Measurements from ENCODE around the gene FRMD5. TPM values are rescaled to one million over a fixed set of nuclear protein-coding genes. Genes with fewer than 3 reads are reported as not detected.

FRMD5 gene
- total and polyA plus RNA-seq, 7 donors: 0.41 to 1.8 (median 0.92) TPM

DNA sequence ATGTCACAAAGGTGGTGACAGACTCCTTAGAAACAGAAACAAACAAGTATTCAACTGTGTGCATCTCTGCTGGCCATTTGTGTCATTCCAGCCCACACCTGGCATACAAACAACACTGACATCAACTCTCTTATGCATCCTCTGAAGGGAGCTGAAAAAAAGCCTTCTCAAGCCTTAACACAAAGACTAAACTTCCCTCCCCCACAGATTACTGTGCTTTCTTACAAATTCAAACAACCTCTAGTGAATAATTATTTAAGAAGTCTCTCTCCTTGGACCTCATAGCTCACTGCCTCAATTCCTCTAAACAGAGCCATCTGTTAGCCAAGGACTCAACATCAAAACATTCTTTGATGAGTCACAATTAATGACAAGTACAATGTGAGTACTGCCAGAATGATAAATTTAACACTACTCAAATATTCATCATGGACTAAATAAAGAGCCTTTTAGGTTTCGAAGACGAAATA lies 236.2 kb downstream of the FRMD5 start:
- H3K27ac ChIP-seq: no peak overlapping the region
- no peaks in the 10 kb centered on the region for H3K36me3 ChIP-seq
- no peak overlapping the region for H3K4me3 ChIP-seq
- intact Hi-C loops (cut with DNase I): no loop called here
- TF ChIP-seq EP300 (IDR thresholded peaks at IDR 0.05) (no peak), POLR2A (IDR thresholded peaks at IDR 0.05) (no peak), POLR2AphosphoS5 (IDR thresholded peaks at IDR 0.05) (no peak)
- TF ChIP-seq, protein P1, sequence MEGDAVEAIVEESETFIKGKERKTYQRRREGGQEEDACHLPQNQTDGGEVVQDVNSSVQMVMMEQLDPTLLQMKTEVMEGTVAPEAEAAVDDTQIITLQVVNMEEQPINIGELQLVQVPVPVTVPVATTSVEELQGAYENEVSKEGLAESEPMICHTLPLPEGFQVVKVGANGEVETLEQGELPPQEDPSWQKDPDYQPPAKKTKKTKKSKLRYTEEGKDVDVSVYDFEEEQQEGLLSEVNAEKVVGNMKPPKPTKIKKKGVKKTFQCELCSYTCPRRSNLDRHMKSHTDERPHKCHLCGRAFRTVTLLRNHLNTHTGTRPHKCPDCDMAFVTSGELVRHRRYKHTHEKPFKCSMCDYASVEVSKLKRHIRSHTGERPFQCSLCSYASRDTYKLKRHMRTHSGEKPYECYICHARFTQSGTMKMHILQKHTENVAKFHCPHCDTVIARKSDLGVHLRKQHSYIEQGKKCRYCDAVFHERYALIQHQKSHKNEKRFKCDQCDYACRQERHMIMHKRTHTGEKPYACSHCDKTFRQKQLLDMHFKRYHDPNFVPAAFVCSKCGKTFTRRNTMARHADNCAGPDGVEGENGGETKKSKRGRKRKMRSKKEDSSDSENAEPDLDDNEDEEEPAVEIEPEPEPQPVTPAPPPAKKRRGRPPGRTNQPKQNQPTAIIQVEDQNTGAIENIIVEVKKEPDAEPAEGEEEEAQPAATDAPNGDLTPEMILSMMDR (IDR thresholded peaks at IDR 0.05): no peak
- no peak for DNase-seq
- no peaks in the 10 kb centered on the region for H3K9me3 ChIP-seq
- H3K4me1 ChIP-seq: peaks cover 0 to 6% (median 0%) of the 10 kb centered on the region in 4 donors
- no peaks in the 10 kb centered on the region for H3K27me3 ChIP-seq
- WGBS, 2 donors: 74 to 88% methylated on average over 2 of the region's 2 CpGs

GRCh38 chr15:43957724-43958123 lies 237.3 kb downstream of the FRMD5 start:
- H3K4me1 ChIP-seq: peaks cover 0 to 6% (median 0%) of the 10 kb centered on the region in 4 donors
- intact Hi-C loops (cut with DNase I): no loop called here
- 89 to 90% methylated on average over 1 of the region's 1 CpG for WGBS, 2 donors
- no peaks in the 10 kb centered on the region for H3K27me3 ChIP-seq
- DNase-seq: no peak
- TF ChIP-seq, protein P1 (IDR thresholded peaks at IDR 0.05): no peak
- no peaks in the 10 kb centered on the region for H3K9me3 ChIP-seq
- H3K27ac ChIP-seq: no peak overlapping the region
- H3K4me3 ChIP-seq: no peak overlapping the region
- no peaks in the 10 kb centered on the region for H3K36me3 ChIP-seq

- Histone ChIP-seq H3K9me3 (no peaks in the 10 kb centered on the region), H3K4me3 (no peak overlapping the region), H3K4me1 (peaks cover 0 to 6% (median 0%) of the 10 kb centered on the region in 4 donors), H3K36me3 (no peaks in the 10 kb centered on the region), H3K27ac (no peak overlapping the region), H3K27me3 (no peaks in the 10 kb centered on the region)
- intact Hi-C loops (cut with DNase I): no loop called here
- no peak for DNase-seq
- 94 to 98% methylated on average over 1 of the region's 1 CpG for WGBS, 2 donors
- TF ChIP-seq, protein P1 (IDR thresholded peaks at IDR 0.05): no peak
- TF ChIP-seq EP300 (IDR thresholded peaks at IDR 0.05): no peak
- peak in 1 of 4 donors; percentile 16 for TF ChIP-seq POLR2AphosphoS5 (IDR thresholded peaks at IDR 0.05)
- TF ChIP-seq POLR2A (IDR thresholded peaks at IDR 0.05): no peak
Measured at GRCh38 chr15:43955140-43955539, 239.9 kb downstream of the FRMD5 start.

- Histone ChIP-seq H3K4me1 (peaks cover 0 to 6% (median 0%) of the 10 kb centered on the region in 4 donors), H3K9me3 (no peaks in the 10 kb centered on the region), H3K27ac (no peak overlapping the region), H3K36me3 (no peaks in the 10 kb centered on the region), H3K4me3 (no peak overlapping the region), H3K27me3 (no peaks in the 10 kb centered on the region)
- 85 to 88% methylated on average over 4 of the region's 4 CpGs for WGBS, 2 donors
- intact Hi-C loops (cut with DNase I): no loop called here
- TF ChIP-seq EP300 (IDR thresholded peaks at IDR 0.05): no peak
- no peak for DNase-seq
Measured at GRCh38 chr15:43954181-43954621, 240.9 kb downstream of the FRMD5 start.

GRCh38 chr15:43953402-43953801 lies 241.7 kb downstream of the FRMD5 start:
- 77 to 91% methylated on average over 1 of the region's 1 CpG for WGBS, 2 donors
- H3K36me3 ChIP-seq: no peaks in the 10 kb centered on the region
- H3K27ac ChIP-seq: no peak overlapping the region
- H3K4me3 ChIP-seq: no peak overlapping the region
- H3K9me3 ChIP-seq: no peaks in the 10 kb centered on the region
- H3K4me1 ChIP-seq: no peaks in the 10 kb centered on the region
- no peak for DNase-seq
- TF ChIP-seq, protein P1 (IDR thresholded peaks at IDR 0.05): no peak
- TF ChIP-seq EP300 (IDR thresholded peaks at IDR 0.05) (no peak), POLR2A (IDR thresholded peaks at IDR 0.05) (no peak), POLR2AphosphoS5 (IDR thresholded peaks at IDR 0.05) (no peak)
- no peaks in the 10 kb centered on the region for H3K27me3 ChIP-seq
- intact Hi-C loops (cut with DNase I): no loop called here

Measured in sigmoid colon (tissue), 7 donors.